NCI-H2107 (cell line): ENCODE measurements around the gene ANKRD50.

Source experiments
- DNase-seq: peaks from one replicate; lab custom pipeline; 2025; lab: John Stamatoyannopoulos, UW

The ANKRD50 gene

DNA sequence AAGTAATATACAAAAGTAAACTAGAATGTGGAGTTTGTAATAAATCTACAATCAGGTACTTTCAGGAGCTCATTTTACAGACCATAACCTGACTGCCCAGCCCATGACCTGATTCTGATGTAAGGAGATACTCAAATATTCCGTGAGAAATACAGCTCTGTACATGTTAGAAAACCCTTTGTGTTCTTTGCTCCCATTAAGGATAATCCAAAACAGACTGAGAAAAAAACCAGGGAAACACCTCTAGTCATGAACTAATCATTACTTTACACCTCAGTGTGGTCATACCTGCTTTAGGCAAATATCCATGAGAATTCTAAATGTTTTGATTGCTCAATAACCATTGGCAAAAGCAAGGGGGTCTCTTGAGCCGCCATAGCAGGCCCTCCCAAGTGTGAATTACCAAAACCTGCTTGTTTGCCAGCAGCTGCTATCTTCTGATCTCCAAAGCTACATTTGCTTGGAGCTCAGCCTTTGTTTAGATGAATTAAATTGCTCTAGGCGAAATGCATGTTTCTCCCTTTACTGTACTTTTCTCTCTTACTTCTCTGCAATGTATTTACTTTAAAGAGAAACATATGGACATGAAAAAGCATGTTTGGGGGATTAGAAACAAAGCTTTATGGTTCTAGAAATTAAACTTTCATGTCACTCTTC, 79.1 kb downstream of the ANKRD50 start:
- DNase-seq, result no peak

DNA sequence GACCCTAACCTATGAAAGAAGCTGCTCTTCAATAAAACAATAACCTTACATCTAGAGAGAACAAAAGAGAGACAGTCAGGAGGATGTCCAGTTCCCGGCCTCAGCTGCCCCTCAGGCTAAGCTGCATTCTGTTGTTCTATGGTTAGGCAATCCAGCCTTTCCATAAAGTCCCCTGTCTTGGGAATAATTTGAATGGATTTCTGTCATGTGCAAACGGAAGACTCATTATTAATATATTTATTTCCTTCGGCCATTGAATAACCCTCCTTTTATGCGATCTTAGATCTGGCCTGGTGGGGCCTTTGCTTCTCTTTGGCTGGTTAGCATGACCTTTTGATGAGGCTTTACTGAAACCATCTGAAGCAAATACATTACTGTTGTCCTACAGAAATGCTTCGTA, 80.1 kb downstream of the ANKRD50 start:
- DNase-seq, result no peak

DNA sequence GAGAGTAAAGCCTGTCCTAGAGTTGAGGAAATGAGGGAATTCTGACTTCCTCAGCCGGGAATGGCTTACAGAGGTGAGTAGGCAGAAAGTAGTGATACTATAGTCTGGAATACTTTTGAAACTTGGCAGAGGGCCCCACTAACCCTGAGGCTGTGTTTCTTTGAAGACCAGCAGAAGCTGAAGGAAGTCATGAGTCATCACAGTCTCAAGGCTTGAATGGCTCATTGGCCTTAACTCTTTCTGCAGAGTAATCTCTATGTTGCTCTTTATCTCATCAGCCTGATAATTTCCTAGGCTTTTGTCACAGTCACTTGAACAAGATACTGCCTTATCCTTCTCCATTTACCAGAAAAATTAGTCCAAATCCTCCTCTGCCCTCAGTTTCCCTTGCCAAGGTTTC, 80.8 kb downstream of the ANKRD50 start:
- DNase-seq, result no peak

DNA sequence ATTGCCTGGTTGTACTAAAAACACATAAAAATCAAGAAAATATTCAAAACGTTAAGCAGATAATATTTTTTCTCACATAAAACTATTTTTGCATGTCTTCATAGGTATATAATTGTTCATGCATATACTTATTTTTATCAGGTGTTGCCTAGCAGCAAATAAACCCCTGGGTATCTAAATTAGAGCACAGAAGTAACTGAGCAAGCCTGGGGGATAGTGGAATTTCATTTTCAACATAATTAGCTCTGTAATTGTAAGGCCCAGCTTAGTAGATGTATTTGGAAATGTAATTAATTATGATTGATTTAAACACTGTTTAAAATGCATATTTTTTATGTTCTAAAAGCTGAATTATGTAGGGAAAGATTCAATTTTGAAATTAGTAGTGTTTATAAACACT, 82.9 kb downstream of the ANKRD50 start:
- no peak for DNase-seq
